ENCODE results near the gene GRIA3.

GRCh38 chrX:123173833-123174232 is 10.2 kb upstream of the GRIA3 start:
- TF ChIP-seq, protein P1, sequence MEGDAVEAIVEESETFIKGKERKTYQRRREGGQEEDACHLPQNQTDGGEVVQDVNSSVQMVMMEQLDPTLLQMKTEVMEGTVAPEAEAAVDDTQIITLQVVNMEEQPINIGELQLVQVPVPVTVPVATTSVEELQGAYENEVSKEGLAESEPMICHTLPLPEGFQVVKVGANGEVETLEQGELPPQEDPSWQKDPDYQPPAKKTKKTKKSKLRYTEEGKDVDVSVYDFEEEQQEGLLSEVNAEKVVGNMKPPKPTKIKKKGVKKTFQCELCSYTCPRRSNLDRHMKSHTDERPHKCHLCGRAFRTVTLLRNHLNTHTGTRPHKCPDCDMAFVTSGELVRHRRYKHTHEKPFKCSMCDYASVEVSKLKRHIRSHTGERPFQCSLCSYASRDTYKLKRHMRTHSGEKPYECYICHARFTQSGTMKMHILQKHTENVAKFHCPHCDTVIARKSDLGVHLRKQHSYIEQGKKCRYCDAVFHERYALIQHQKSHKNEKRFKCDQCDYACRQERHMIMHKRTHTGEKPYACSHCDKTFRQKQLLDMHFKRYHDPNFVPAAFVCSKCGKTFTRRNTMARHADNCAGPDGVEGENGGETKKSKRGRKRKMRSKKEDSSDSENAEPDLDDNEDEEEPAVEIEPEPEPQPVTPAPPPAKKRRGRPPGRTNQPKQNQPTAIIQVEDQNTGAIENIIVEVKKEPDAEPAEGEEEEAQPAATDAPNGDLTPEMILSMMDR (IDR thresholded peaks at IDR 0.05): peak in 1 of 6 experiments; percentile 26
- TF ChIP-seq POLR2A (IDR thresholded peaks at IDR 0.05): no peak
